Measurements from ENCODE around the gene FNDC11.
"Not testable (repeated sequence)": the region's sequence is repeated elsewhere in the genome, so short reads cannot be mapped to it uniquely, and the experiment has no call there.

The FNDC11 gene, protein sequence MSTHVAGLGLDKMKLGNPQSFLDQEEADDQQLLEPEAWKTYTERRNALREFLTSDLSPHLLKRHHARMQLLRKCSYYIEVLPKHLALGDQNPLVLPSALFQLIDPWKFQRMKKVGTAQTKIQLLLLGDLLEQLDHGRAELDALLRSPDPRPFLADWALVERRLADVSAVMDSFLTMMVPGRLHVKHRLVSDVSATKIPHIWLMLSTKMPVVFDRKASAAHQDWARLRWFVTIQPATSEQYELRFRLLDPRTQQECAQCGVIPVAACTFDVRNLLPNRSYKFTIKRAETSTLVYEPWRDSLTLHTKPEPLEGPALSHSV

DNA sequence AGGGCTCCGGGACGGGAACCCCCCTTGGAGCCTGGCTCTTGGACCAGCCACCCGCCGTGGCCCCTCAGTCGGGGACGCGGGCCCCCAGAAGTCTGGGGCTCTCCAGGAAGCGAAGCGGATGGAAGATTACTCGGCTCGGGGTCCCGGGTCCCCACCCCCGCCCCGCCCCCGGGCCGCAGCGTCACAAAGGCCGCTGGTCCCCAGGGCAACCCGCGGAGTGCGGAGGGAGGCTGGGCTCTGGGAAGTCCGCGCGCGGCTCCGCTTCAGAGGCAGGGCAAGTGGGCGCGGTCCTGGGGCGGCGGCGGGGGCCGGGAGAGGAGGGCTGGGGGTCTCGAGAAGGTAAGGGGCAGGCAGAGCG, at the start of gene FNDC11:
FNDC11 (plus strand) TSS at position 227 of the 358 bp plus-strand sequence. CDS start 1,505 bp downstream, outside the sequence.
- no peak for DNase-seq

DNA sequence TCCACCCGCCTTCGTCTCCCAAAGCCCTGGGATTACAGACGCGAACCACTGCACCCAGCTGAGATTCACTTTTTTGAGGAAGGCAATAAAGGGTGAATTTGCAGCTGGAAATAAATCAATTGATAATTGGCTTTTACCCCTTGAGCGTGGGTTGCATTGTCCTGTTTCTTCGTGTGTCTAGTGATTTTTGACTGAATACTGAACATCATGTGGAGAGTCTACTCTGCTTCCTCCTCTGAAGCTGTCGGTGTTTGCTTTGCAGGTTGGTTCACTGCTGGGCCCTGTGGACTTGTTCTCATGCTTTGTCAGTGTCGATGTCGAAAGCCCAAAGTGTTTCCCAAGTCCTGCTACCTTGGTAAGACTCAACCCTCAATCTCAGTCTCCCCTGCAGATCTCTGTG, 49.3 kb upstream of the FNDC11 start:
- DNase-seq = no peak

DNA sequence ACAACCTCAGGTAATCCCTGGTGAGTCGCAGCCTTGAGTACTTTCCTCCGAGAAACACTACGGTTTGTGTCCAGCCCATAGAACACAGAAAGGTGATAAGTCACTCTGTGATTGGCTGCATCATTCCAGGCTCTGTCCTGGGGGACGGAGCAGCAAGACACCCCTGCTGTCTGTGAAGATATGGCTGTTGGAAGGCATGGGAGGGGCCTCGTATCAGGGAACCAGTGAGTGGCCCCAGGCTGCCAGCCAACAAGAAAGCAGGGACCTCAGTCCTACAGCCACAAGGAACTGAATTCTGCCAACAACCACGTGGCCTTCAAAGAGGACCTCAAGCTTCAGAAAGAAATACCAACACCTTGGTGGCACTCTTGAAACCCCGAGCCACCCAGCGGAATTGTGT, 48.7 kb upstream of the FNDC11 start:
- no peak for DNase-seq

DNA sequence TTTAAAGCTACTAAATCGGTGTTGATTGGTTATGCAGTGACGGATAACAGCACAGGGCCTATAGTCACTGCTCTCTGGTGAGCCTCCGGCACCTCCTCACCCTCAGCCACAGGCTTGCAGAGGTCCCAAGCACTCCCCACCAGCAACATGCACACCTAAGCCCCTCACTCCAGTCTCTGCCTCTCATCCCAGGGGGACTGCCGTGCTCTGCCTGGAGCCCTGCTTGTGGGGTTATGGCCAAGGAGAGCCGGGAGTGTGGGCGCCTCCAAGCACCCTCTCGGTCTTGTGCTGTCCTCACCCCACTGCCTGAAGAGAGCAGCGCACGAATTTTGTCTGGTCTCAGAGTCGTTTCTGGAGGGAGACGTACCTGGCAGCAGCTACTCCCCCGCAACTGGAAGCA, 48.2 kb upstream of the FNDC11 start:
- no peak for DNase-seq

DNA sequence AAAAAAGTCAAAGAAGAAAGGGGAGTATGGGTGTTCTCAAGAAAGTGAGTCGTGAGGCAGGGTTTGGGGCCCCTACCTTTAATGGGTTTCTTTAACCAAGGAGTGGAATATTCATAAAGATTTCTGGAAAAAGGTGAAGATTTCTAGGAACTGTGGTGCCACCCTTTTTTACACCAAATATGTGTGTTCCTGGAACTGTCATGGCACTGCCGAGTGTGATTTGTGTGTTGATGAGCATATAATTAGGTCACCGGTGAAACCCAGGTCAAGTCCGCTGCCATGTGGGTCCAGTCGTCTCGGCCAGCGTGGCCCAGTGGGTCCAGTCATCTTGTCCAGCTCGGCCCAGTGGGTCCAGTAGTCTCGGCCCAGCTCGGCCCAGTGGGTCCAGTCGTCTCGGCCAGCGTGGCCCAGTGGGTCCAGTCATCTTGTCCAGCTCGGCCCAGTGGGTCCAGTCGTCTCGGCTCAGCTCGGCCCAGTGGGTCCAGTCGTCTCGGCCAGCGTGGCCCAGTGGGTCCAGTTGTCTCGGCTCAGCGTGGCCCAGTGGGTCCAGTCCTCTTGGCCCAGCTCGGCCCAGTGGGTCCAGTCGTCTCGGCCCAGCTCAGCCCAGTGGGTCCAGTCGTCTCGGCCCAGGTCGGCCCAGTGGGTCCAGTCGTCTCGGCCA, 46.7 kb upstream of the FNDC11 start:
- DNase-seq = no peak

DNA sequence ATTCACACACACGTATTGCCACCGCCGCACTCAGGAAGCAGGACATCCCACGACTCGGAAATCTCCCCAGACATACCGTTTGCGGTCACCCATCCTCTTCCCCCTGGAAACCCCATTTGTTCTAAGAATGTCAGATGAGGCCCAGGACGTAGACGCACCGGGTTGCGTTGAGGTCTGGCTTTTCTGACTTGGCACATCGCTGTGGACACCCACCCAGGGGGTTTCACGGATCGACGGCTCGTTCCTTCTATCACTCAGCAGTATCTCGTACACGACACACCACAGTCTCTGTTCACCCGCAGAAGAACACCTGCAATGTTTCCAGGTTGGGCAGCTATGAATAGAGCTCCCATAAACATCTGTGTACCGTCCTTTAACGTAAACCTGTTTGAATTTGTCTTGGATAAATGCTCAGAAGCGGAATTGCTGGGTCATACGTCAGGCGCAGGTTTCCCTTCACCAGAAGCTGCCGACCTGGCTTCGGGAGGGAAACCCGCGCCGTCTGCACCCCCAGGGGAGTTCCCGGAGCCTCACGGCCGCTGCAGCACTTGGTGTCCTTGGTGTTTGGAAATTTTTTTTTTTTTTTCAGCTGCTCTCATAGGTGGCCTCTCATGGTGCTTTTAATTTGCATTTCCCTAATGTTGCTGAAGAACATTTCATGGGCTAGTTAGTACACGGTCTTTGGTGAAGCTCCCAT, 45.7 kb upstream of the FNDC11 start:
- DNase-seq = no peak

DNA sequence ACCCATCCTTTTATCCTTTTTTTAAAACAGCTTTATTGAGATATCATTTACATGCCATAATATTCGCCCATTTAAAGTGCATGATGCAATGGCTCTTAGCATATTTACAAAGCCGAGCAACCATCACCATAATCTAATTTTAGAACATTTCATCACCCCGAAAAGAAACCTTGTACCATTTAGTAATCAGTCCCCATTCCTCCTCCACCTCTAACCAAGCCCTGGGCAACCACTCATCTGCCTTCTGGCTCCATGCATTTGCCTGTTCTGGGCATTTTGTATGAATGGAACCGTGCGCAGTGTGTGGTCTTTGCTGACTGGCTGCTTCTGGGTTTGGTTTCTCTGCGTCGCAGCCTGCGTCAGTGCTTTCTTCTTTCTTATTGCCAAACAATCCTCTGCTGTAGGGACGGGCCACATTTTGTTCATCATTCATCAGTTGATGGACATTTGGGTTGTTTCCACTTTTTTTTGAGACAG, 44.8 kb upstream of the FNDC11 start:
- no peak for DNase-seq

DNA sequence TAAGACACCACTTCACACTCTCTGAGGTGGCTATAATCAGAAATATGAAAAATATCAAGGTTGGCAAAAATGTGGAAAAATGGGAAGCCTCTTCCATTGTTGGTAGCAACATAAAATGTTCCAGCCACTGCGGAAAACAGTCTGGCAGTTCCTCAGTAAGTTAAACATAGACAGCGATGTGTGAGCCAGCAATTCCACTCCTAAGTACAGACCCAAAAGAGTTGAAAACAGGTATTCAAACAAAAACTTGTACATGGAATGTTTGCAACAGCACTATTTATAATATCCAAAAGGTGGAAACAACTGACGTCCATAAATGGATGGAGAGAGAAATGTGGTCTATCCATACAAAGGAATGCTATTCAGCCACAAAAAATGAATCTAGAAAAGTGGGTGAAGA, 40.8 kb upstream of the FNDC11 start:
- DNase-seq = no peak

DNA sequence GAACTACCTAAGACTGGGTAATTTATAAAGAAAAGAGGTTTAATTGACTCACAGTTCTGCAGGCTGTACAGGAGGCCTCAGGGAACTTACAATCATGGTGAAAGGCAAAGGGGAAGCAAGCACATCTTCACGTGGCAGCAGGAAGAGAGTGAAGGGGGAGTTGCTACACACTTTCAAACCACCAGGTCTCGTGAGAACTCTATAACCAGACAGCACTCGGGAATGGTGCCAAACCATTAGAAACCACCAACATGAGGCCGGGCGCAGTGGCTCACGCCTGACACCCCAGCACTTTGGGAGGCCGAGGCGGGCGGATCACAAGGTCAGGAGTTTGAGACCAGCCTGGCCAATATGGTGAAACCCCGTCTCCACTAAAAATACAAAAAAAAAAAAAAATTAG, 39.4 kb upstream of the FNDC11 start:
- not testable (repeated sequence) for DNase-seq

DNA sequence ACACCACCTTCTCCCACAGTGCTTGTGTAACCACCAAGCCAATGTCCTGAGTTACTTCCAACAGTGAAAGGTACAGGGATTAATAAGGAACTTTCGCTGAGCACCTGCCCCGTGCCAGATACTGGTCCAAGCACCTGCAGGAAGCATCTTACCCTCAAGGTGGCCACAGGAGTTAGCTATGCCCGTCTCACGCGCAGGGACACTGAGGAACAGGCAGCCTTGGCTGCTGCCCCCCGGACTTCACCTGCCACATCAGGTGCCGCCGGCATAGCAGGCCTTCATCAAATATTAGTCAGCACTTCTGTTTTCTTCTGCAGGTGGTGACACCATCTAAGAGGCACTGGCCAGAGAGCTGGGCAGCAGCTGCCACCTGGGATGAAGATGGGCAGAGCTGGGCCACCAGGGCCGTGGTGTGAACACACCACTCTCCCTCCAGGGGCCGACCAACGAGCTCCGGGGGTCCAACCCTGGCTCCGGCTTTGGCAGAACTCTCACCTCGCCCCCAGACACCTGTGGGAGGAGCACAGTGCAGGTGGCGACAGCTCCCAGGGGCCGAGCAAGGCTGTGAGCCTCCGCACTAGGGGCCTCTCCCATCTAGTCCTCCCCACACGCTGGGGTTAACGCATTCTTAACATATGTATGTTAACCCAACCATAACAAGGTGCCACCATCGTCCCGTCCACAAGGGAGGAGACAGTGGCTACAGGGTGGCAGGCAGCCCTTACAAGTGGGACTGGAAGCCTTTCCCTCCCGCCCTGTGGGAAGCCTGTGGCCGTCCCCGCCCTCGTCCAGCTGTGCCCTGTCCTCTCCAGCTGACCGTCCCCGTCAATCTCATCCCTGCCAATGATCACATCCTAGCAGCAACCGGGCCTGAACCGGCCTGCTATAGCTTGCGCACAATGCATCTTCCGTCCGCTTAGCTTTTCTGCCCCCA, 36.3 kb upstream of the FNDC11 start:
- no peak for DNase-seq

DNA sequence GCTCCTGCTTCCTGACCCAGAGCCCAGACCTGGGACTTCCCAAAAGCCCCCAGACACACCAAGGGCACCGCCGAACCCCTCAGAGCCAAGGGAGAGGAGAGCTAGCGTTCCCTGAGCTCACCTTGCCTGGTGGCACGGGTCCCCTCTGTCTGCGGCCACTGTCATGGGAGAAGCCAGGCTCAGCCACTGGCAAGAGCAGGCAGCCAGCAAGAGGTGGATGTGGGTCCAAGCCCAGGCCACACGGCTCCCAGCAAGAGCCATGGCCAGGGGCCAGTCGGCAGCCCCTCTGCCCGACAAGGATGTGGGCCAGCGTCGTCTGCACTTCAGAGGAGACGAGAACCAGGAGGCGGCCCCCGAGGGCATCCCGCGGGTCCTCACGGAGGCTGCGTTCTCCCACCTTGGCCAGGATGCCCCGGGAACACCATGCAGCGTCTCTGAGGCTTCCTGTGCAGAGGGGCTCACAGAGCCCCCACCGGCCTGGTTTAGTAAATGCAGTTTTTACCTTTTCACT, 35.6 kb upstream of the FNDC11 start:
- no peak for DNase-seq

DNA sequence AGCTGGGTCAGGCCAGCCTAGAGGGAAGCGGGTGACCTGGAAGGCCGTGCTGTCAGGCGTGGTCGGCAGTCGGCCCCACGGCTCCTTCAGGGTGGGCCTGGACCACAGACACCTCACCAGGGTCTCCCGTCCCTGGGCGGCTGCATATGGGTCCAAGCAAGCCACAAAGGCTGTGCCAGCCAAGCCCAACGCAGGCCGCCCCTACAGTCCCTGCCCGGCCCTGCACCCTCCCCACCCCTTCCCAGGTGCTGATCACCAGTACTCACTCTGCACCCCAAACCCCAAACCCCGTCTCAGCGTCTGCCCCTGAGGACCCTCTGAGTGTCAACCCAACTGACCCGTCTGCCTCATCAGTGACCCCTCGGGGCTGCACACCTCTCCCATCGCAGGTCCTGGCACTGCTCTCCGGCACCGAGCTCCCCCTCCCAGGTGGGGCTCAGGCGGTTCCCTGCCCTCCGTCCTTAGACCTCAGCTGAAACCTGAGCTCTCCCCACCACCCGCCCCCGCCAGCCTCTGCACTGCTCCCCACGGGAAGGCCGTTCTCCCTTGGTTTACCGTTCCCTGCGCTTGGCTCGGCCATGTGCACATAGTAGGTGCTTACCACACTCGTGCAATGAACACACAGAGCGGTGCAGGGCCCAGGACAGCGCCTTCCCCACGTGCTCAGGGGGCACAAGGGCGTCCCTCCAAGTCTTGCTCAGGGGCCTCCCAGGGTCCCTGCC, 34.9 kb upstream of the FNDC11 start:
- DNase-seq = no peak

DNA sequence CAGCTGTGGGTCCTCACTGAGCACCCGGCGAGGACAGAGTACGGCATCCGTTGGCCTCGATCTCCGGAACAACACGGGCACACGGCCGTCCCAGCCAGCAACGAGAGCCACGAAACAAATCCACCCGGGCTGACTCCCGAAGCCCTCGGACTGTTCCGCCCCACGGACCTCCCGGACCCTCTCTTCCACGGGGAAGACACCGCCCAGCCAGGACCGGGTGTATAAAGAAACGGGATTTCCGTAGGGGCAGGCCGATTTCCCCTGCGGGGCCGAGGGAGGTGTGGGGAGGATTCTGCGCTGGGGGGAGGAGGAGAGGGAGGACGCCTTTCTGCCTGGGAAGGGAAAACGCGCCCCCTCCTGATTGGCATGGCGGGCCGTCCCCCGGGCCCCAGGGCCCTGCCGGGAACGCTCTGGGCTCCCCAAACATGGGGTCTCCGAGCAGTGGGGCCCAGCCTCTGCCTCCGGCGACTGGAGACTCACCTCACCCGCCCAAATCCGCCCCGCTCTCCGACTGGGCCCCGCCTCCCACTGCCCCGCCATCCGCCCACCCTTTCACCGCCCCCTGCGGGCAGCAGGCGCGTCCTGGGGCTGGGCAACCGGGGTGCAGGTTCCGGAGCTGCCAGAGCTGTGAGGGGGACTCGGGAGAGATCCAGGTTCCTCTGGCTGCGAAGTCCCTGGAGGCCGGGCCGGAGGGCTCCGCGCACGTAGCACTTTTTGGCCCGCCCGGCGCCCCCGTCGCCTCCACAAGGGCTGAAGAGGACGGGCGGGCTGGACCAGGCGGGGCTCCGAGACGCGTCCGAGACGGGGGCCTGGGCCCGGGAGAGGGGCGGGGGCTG, 34.1 kb upstream of the FNDC11 start:
- DNase-seq = no peak

DNA sequence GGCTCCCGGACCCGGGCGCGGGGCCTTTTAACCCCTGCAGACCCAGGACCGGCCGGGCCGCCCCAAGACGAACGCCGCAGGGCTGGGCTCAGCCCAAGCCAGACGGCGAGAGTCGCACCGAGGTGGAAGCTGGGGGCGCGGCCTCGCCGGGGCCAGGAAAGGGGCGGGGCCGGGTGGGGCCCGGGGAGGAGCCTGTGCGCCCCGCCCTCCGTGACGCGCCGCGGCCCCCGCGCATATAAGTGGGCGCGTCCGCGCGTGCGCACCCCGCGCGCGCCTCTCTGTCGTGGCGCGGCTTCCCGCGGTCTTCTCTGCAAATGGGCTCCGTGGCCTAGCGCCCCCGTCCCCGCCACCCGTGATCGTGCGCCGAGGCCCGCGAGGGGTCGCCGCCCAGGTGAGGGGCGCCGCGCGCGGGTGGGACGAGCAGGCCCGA, 33.4 kb upstream of the FNDC11 start, which contains the start of gene PPDPF:
PPDPF (plus strand) TSS at position 262 of the 430 bp plus-strand sequence. CDS start 544 bp downstream, outside the sequence.
- DNase-seq = no peak

DNA sequence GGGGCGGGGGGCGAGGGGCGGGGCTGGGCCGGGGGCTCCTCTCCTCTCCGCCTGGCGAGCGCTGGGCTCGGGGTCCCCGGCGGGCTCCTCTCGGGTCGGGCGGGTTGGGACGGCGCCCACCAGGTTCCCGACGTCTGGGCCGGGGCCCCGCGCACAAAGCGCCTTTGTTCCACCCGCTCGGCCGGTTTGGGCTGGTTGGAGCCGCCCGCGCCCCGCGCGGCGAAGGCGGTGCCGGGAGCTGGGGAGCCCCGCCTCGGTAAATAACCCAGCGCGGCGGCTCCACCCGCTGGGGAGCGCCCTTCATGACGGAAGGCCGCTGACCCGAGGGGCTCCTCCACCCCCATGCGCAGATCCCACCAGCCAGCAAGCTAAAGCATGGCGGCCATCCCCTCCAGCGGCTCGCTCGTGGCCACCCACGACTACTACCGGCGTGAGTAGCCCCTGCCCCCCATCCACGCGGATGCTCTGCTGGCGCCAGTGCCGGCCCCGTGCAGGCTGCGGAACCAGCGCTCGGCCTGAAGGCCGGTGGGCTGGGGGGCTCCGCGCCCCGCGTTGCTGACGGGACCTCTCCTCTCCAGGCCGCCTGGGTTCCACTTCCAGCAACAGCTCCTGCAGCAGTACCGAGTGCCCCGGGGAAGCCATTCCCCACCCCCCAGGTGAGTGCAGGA, 32.9 kb upstream of the FNDC11 start:
- DNase-seq = no peak

DNA sequence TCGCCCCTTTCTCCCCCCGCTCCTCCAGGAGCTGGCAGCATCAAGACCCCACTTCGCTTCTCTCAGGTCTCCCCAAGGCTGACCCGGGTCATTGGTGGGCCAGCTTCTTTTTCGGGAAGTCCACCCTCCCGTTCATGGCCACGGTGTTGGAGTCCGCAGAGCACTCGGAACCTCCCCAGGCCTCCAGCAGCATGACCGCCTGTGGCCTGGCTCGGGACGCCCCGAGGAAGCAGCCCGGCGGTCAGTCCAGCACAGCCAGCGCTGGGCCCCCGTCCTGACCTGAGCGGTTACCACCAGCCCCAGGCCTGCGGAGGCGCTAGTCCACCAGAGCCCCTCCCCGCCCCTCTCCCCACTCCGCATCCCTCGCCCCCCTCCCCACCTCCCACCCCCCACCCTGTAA, 32.4 kb upstream of the FNDC11 start:
- DNase-seq = no peak

DNA sequence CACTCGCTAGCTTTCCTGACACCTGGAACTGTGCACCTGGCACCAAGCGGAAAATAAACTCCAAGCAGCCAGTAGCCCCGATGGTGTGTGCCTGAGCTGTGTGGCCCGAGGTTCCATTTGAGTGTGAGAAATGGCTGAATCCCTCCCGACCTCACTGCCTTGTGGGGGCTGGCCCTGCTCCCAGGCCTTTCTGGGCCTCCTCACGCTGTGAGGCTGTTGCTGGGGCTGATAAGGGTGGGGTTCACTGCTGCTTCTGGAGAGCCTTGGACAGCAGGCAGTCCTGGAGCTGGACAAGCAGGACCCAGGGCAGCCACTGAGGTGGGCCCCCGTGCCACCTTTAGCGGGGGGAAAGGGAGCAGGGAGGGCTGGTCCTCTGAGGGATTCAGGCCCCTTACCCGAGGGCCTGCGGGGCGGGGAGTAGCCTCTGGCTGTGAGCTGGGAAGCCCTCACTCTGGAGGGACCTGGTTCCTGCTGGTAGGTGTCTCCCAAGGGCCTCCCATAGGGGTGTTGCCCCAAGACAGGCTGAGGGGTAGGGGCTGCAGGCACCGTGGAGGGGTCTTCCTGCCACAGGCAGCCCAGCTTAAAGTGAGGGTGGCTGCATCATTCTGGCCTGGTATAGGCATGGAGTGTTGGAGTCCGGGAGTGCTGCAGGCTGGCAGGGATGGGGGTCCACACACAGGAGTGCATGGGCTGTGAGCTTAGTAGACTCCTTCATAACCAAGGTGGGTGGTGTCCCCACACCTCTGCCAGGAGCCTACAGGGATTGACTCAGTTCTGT, 31.7 kb upstream of the FNDC11 start:
- DNase-seq = no peak

DNA sequence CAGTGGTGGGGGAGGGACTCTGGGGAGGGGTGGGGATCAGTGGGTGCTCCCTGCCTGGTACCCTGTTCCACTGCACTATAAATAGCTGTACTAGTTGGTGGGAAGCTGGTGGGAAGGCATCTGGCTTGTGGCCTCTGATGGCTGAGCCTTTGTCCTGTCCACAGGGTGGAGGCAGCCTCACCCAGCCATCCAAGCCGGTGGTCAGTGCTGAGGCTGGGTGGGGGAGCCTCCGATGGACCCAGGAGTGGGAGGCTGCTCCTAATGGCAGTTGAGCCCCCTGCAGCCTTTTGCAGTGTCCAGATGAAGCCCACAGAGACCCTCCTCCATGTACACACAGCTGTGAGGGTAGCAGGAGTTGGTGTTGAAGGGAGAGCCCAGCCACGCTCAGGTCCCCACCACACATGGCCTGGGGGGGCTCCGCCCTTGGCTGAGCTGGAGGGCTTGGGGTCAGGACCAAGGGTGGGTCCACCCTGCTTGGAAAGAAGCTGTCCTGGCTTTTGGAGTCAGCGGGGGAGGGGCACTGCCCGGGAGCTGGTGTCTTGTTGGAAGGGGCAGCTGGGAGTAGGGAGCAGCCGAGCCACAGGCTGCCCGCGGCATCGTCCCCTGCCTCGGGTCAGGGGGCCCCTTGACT, 30.9 kb upstream of the FNDC11 start:
- no peak for DNase-seq

DNA sequence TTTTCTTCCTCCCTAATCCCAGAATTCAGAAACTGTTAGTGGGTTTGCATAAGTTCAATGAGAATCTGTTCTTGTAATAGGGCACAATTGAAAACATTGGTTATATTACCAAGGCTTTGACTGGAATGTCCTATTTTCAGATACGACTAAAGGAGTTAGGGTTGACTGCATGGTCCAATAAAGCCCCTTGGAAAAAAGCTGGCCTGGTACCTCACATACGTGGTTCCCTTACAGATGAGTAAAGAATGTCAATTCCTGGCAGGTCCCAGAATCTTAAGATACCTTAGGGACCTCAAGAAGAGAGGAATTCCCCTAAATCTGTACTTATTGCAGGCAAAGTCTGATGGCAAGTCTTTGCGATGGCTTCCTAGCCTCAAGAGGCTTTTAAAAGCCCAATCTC, 28.8 kb upstream of the FNDC11 start:
- no peak for DNase-seq
